Lower leg skin (tissue), 4 donors: Measurements from ENCODE around the gene TMEM44. TPM values are rescaled to one million over a fixed set of nuclear protein-coding genes. Genes with fewer than 3 reads are reported as not detected.

ENCODE experiments used
- DNase-seq, 2 donors: peaks; one replicate each; pipeline ENCODE4 v3.0.0-alpha.2; 2019; ENCODE audit warnings: low spot score in 2 of 2
- H3K4me3 ChIP-seq: fragments of 200-600 bp; sonication (generic); 2 replicates; pipeline ENCODE4 v1.5.1; 2017; ENCODE audit warnings: mild to moderate bottlenecking, low read depth; ENCODE audit not compliant: poor library complexity, severe bottlenecking
- POLR2A ChIP-seq, 2 donors: fragments of 450-650 bp; IDR thresholded peaks; one replicate each; pipeline ENCODE4 v1.6.1; 2016 to 2017; ENCODE audit warnings: antibody characterized with exemption in 2 of 2, mild to moderate bottlenecking in 1 of 2, moderate library complexity in 1 of 2
- WGBS, 2 donors: methylation state at CpG; one replicate each; pipeline ENCODE4 v1.1.5; 2018; 5-methylcytosine and 5-hydroxymethylcytosine counted together
- intact Hi-C: fragments of 100-400 bp; cut with DNase I; formaldehyde crosslinking; loops from one replicate; pipeline ENCODE4 v1.15.0; 2023; ENCODE audit warnings: low total_unique reads
- total RNA-seq, 4 donors: library from RNA; depleted of rRNA; stranded (reverse); fragments of >200 nt; gene quantifications; one replicate each; pipeline ENCODE4 v1.1.0, GENCODE V29; 2016
- TF ChIP-seq, protein P1 (sequence below), 3 donors: fragments of 450-650 bp; IDR thresholded peaks; one replicate each; pipeline ENCODE4 v1.5.1; 2016; ENCODE audit warnings: antibody characterized with exemption in 3 of 3, mild to moderate bottlenecking in 3 of 3, moderate library complexity in 2 of 3

Gene TMEM44
- total RNA-seq, 4 donors from 2014 or later: 1.2 to 8.5 (median 4.6) TPM

DNA sequence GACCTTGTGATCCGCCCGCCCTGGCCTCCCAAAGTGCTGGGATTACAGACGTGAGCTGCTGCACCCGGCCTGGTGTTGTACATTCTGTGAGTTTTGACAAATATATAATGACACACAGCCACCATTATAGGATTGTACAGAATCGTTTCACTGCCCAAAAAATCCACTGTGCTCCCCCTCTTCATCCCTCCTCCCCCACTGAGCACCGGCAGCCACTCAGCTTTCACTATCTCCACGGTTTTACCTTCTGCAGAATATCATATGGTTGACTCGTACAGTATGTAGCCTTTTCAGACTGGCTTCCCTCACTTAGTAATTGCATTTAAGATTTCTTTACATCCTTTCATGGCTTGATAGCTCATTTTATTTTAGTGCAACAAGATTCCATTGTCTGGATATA is 89.7 kb downstream of the TMEM44 start:
- intact Hi-C loops: no loop called here
- WGBS, 2 donors: 82 to 89% methylated on average over 8 of the region's 8 CpGs
- no peak for DNase-seq
- TF ChIP-seq POLR2A (IDR thresholded peaks at IDR 0.05): no peak
- TF ChIP-seq, protein P1, sequence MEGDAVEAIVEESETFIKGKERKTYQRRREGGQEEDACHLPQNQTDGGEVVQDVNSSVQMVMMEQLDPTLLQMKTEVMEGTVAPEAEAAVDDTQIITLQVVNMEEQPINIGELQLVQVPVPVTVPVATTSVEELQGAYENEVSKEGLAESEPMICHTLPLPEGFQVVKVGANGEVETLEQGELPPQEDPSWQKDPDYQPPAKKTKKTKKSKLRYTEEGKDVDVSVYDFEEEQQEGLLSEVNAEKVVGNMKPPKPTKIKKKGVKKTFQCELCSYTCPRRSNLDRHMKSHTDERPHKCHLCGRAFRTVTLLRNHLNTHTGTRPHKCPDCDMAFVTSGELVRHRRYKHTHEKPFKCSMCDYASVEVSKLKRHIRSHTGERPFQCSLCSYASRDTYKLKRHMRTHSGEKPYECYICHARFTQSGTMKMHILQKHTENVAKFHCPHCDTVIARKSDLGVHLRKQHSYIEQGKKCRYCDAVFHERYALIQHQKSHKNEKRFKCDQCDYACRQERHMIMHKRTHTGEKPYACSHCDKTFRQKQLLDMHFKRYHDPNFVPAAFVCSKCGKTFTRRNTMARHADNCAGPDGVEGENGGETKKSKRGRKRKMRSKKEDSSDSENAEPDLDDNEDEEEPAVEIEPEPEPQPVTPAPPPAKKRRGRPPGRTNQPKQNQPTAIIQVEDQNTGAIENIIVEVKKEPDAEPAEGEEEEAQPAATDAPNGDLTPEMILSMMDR (IDR thresholded peaks at IDR 0.05): no peak
- no peak overlapping the region for H3K4me3 ChIP-seq

DNA sequence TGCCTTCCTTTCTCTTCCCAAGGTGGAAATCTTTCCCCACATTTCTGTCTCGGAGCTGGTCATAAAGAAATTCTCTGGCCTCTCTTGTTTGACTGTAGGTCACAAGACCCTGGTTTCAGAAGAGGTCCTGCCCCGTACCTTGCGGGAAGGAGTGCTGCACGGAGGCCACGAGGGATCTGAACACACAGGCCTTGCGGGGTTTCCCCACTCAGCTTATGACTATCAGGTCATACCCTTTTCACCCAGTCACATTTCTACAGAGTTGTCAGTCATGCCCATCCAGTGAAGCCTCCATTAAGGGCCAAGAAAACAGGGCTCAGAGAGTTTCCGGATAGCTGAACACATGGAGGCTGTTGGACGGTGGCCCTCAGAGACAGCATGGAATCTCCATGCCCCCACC is 91.7 kb downstream of the TMEM44 start:
- WGBS, 2 donors: 94 to 97% methylated on average over 8 of the region's 8 CpGs
- intact Hi-C loops: no loop called here
- no peak for DNase-seq
- H3K4me3 ChIP-seq: no peak overlapping the region
- TF ChIP-seq POLR2A (IDR thresholded peaks at IDR 0.05): no peak
- TF ChIP-seq, protein P1 (IDR thresholded peaks at IDR 0.05): no peak

DNA sequence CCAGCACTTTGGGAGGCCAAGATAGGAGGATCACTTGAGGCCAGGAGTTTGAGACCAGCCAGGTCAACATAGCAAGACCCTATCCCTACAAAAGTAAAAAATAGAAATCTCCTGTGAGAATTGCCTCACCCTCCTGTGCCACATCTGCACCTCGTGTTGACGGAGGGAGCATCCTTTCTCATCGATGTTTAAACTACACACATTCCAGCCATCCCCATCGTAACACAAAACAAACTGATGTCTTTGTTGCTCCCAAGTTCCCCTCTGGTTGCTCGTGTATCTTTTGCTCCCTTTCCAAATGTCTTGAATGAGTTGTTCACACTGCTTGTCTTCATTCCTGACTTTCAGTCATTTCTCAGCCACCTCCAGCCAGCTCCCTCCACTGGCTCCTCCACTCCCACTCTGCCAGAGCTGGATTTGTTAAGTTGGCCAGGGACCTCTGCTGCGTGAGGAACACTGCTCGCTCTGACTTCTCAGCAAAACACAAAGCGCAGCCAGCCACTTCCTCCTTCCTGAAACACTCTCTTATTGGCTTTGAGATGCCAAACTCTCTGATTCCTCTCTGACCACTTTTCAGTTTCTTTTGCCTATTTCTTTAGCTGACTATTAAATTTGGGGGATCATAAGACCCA is 92.8 kb downstream of the TMEM44 start:
- peak; percentile 30 to 92 for DNase-seq
- intact Hi-C loops: no loop called here

DNA sequence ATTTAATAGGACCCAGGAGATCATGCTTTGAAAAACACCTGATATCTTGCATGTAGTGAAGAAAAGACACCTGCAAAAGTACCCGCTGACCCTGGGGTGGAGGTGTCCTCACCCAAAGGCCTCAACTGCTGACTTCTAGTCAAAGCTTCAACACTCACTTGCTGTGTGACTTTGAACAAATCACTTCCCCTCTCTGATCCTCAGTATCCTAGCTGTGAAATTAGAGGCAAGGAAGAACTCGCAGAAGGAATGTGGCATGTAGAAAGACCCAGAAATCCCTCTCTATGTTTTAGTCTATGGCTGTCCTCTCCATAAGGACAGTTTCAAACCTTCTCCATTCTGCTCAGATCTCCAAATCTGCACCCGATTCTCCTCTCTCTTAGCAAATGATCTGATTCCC is 93.7 kb downstream of the TMEM44 start:
- no peak overlapping the region for H3K4me3 ChIP-seq
- 94 to 95% methylated on average over 3 of the region's 3 CpGs for WGBS, 2 donors
- no peak for DNase-seq
- intact Hi-C loops: no loop called here
- TF ChIP-seq, protein P1 (IDR thresholded peaks at IDR 0.05): no peak
- TF ChIP-seq POLR2A (IDR thresholded peaks at IDR 0.05): no peak

More for the DNA sequence above, 92.8 kb downstream of the TMEM44 start:
- TF ChIP-seq, protein P1 (IDR thresholded peaks at IDR 0.05): no peak
- TF ChIP-seq POLR2A (IDR thresholded peaks at IDR 0.05): no peak
- 61 to 64% methylated on average over 8 of the region's 8 CpGs for WGBS, 2 donors
- no peak overlapping the region for H3K4me3 ChIP-seq

DNA sequence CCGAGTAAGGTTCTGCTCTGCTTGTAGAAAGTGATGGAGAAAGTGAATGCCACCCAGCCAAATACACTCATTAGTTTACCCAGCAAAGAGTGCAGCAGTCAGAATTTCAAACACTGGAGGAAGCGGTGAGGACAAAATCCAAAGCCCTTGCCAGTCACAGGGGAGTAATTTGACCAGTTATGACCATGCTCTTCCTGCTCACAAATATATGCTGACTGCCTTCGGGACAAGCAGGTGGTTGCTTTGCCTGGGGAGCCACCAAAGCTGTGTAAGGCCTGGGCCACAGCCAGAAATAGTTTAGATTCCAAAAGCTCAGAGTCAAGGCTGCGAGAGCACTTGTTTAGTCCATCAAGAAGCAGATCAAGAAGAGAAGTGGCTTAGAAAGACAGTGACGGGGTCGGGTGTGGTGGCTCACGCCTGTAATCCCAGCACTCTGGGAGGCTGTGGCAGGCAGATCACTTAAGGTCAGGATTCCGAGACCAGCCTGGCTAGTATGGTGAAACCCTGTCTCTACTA is 95.4 kb downstream of the TMEM44 start:
- TF ChIP-seq, protein P1 (IDR thresholded peaks at IDR 0.05): no peak
- no peak for TF ChIP-seq POLR2A (IDR thresholded peaks at IDR 0.05)
- no peak overlapping the region for H3K4me3 ChIP-seq
- intact Hi-C loops: no loop called here
- WGBS, 2 donors: 57 to 71% methylated on average over 8 of the region's 8 CpGs
- no peak for DNase-seq

Other genes with a start within 250 kb of the TMEM44 start
- gene GP5, start 234.2 kb downstream of the TMEM44 start, total RNA-seq: under 1 TPM in 1 of 4 donors, not detected in 3; 0.06 TPM
- gene ATP13A3, start 146.4 kb downstream of the TMEM44 start, total RNA-seq: 10 to 100 TPM; 35.0 to 40.6 (median 38.2) TPM
- 10 to 100 TPM; 31.7 to 45.9 (median 38.9) TPM for gene LSG1, start 38.8 kb upstream of the TMEM44 start, total RNA-seq
- 100 to 1,000 TPM in 1 of 4 donors, 10 to 100 TPM in 3; 56.0 to 104 (median 77.1) TPM for gene FAM43A, start 52.5 kb upstream of the TMEM44 start, total RNA-seq